BLaER1 treated with 17β-estradiol and CSF1 and Interleukin-3, amounts not matched to agents 10 nM and 100 nM (cell line): ENCODE results near the gene URM1.
"Not testable (repeated sequence)": the region's sequence is repeated elsewhere in the genome, so short reads cannot be mapped to it uniquely, and the experiment has no call there.

ENCODE experiments used
- H3K27ac ChIP-seq, 11 experiments: shearing (Covaris generic); formaldehyde crosslinking; 2 replicates each; pipeline ENCODE4 v1.8.1; 2022
- H3K27me3 ChIP-seq, 11 experiments: shearing (Covaris generic); formaldehyde crosslinking; 2 replicates each; pipeline ENCODE4 v1.8.1; 2022
- H3K36me3 ChIP-seq, 11 experiments: shearing (Covaris generic); formaldehyde crosslinking; 2 replicates each; pipeline ENCODE4 v1.8.1; 2022
- H3K4me1 ChIP-seq, 10 experiments: shearing (Covaris generic); formaldehyde crosslinking; 2 replicates each; pipeline ENCODE4 v1.8.1; 2022
- H3K4me2 ChIP-seq, 11 experiments: shearing (Covaris generic); formaldehyde crosslinking; 2 replicates each; pipeline ENCODE4 v1.8.1; 2022
- H3K4me3 ChIP-seq, 10 experiments: shearing (Covaris generic); formaldehyde crosslinking; 2 replicates each; pipeline ENCODE4 v1.8.1; 2022
- H3K9ac ChIP-seq, 11 experiments: shearing (Covaris generic); formaldehyde crosslinking; 2 replicates each; pipeline ENCODE4 v1.8.1; 2022
- H3K9me3 ChIP-seq, 11 experiments: shearing (Covaris generic); formaldehyde crosslinking; replicated peaks in 1 of 11; 2 replicates each; pipeline ENCODE4 v1.8.1; 2022
- H4K20me1 ChIP-seq, 11 experiments: shearing (Covaris generic); formaldehyde crosslinking; 2 replicates each; pipeline ENCODE4 v1.8.1; 2022
- Cebpa-rat ChIP-seq, 11 experiments: shearing (Covaris generic); IDR thresholded peaks; 2 replicates each; pipeline ENCODE4 v1.8.1; 2022

URM1 gene

DNA sequence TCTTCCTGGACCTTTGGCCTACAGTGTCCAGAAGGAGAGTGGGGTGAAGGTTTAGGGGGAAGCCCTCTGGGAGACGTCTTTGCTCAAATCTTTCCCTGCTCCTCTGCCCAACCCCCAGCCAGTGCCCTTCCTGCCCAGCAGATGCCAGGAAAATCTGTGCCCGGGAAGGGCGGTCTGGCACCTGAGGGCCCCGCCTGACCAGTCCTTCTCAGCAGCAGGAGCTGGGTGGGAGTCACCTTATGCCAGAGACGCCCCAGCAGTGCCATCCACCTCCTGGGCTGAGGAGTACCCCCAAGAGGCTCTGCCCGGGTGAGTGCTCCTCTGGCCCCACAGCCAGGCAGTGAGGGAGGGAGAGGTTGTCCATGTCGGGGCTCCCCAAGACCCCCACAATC lies 34.6 kb downstream of the URM1 start:
- no peaks in the 10 kb centered on the region for H3K27me3 ChIP-seq
- H3K4me2 ChIP-seq: no peak overlapping the region
- no peak overlapping the region for H3K4me3 ChIP-seq
- peaks cover 0 to 13% (median 6%) of the 10 kb centered on the region in 10 experiments; a peak in 11 of 20 replicates for H3K4me1 ChIP-seq
- H3K9ac ChIP-seq: peak overlapping the region in 2 of 11 experiments; percentile 17 to 19; a peak in 2 of 22 replicates
- H3K36me3 ChIP-seq: no peaks in the 10 kb centered on the region
- H3K27ac ChIP-seq: no peak overlapping the region; a peak in 1 of 22 replicates
- no peaks in the 10 kb centered on the region; a peak in 1 of 22 replicates for H4K20me1 ChIP-seq
- TF ChIP-seq Cebpa-rat (IDR thresholded peaks at IDR 0.05): no peak
- H3K9me3 ChIP-seq: no peaks in the 10 kb centered on the region

GRCh38 chr9:128406848-128407391 lies 35.7 kb downstream of the URM1 start:
- no peaks in the 10 kb centered on the region; a peak in 1 of 22 replicates for H4K20me1 ChIP-seq
- H3K4me3 ChIP-seq: no peak overlapping the region

GRCh38 chr9:128408963-128409431 lies 37.8 kb downstream of the URM1 start:
- no peaks in the 10 kb centered on the region for H4K20me1 ChIP-seq
- H3K9ac ChIP-seq: no peak overlapping the region
- no peaks in the 10 kb centered on the region for H3K9me3 ChIP-seq
- no peak overlapping the region for H3K27ac ChIP-seq
- H3K27me3 ChIP-seq: no peaks in the 10 kb centered on the region
- H3K4me1 ChIP-seq: peaks cover 0 to 35% (median 20%) of the 10 kb centered on the region in 10 experiments; a peak in 18 of 20 replicates
- TF ChIP-seq Cebpa-rat (IDR thresholded peaks at IDR 0.05): no peak
- H3K4me2 ChIP-seq: no peak overlapping the region
- H3K4me3 ChIP-seq: no peak overlapping the region
- H3K36me3 ChIP-seq: no peaks in the 10 kb centered on the region

More at GRCh38 chr9:128406848-128407391, 35.7 kb downstream of the URM1 start:
- Histone ChIP-seq H3K27me3 (no peaks in the 10 kb centered on the region), H3K4me2 (peak overlapping the region in 5 of 11 experiments; percentile 3 to 55 (median 21); a peak in 4 of 22 replicates), H3K36me3 (no peaks in the 10 kb centered on the region), H3K9me3 (no peaks in the 10 kb centered on the region), H3K27ac (no peak overlapping the region), H3K9ac (peak overlapping the region in 3 of 11 experiments; percentile 2 to 41 (median 23); a peak in 3 of 22 replicates), H3K4me1 (peaks cover 0 to 20% (median 8%) of the 10 kb centered on the region in 10 experiments; a peak in 18 of 20 replicates)
- TF ChIP-seq Cebpa-rat (IDR thresholded peaks at IDR 0.05): no peak

DNA sequence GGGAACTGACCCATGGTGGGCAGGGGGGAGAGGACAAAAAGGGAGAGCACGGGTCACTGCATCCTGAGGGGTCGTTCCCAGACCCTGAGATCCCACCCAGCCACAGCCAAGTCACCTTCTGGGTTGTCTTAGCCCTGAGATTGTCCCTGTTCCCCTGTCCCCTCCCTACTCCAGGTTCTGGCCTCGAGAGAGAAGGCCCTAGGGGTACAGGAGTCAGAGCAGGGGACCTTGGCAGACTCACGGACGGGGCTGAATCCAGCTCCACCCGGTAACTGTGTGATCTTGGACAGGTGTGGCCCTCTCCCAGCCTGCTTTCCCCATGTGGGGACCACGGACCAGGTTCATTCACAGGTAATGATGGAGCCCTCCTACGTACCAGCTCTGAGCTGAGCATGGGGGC lies 38.3 kb downstream of the URM1 start:
- H3K27me3 ChIP-seq: no peaks in the 10 kb centered on the region

GRCh38 chr9:128409978-128410377 lies 38.8 kb downstream of the URM1 start:
- Histone ChIP-seq H3K4me3 (no peak overlapping the region), H3K9ac (no peak overlapping the region), H3K4me2 (no peak overlapping the region), H3K9me3 (no peaks in the 10 kb centered on the region), H3K4me1 (peaks cover 0 to 35% (median 20%) of the 10 kb centered on the region in 10 experiments; a peak in 18 of 20 replicates), H3K36me3 (no peaks in the 10 kb centered on the region), H3K27me3 (no peaks in the 10 kb centered on the region), H4K20me1 (no peaks in the 10 kb centered on the region), H3K27ac (no peak overlapping the region)
- TF ChIP-seq Cebpa-rat (IDR thresholded peaks at IDR 0.05): no peak

More for the DNA sequence above, 38.3 kb downstream of the URM1 start:
- Histone ChIP-seq H3K4me2 (no peak overlapping the region), H4K20me1 (no peaks in the 10 kb centered on the region), H3K4me1 (peaks cover 0 to 35% (median 20%) of the 10 kb centered on the region in 10 experiments; a peak in 18 of 20 replicates), H3K4me3 (no peak overlapping the region), H3K9ac (no peak overlapping the region), H3K27ac (no peak overlapping the region), H3K36me3 (no peaks in the 10 kb centered on the region), H3K9me3 (no peaks in the 10 kb centered on the region)
- no peak for TF ChIP-seq Cebpa-rat (IDR thresholded peaks at IDR 0.05)

GRCh38 chr9:128411364-128412119 lies 40.4 kb downstream of the URM1 start:
- TF ChIP-seq Cebpa-rat (IDR thresholded peaks at IDR 0.05): no peak
- Histone ChIP-seq H3K27me3 (no peaks in the 10 kb centered on the region), H3K4me1 (peaks cover 5 to 42% (median 27%) of the 10 kb centered on the region in 10 experiments; a peak in 19 of 20 replicates), H3K4me2 (peak overlapping the region in 6 of 11 experiments; percentile 2 to 49 (median 28); a peak in 6 of 22 replicates), H3K36me3 (no peaks in the 10 kb centered on the region), H4K20me1 (no peaks in the 10 kb centered on the region), H3K9me3 (no peaks in the 10 kb centered on the region), H3K4me3 (no peak overlapping the region), H3K27ac (no peak overlapping the region), H3K9ac (0 out of 22 replicates have a peak overlapping the region, but pooled peaks of 1 of the 11 experiments have one; percentile 28)

DNA sequence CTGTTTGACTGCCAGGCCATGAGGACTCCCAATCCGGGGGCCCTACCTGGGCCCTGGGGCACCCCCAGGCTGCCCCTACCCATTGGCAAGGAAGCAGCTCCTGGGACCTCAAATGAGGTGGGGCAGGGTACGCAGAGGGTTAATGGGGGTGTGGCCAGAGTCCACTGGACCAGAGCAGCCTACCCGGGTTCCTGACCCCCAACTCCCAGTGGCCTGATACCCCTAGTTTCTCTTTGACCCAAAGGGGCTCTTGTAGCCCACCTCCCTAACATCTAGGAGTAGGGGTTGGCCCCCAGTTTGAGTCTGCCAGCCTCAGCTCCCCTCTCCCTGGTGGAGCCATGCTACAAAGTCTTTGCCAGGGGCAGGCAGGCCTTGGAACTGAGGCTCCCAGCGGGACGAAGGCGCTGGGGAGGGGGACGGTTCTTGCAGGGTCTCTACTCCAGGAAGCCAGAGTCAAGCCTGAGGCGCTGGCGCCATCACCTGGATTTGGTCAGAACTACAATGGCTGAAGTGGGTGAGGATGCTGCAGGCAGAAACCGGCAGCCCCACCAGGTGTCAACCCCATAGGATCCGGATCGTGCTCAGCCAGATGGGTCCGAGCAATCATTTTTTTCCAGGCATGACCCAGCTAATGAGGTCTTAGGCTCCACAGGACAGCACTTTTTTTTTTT lies 41.1 kb downstream of the URM1 start:
- Histone ChIP-seq H3K27ac (no peak overlapping the region), H3K27me3 (no peaks in the 10 kb centered on the region), H4K20me1 (no peaks in the 10 kb centered on the region), H3K9me3 (no peaks in the 10 kb centered on the region), H3K4me2 (peak overlapping the region in 7 of 11 experiments; percentile 9 to 49 (median 25); a peak in 8 of 22 replicates), H3K9ac (0 out of 22 replicates have a peak overlapping the region, but pooled peaks of 1 of the 11 experiments have one; percentile 28), H3K4me3 (no peak overlapping the region), H3K4me1 (peaks cover 8 to 42% (median 33%) of the 10 kb centered on the region in 10 experiments; a peak in 17 of 20 replicates), H3K36me3 (no peaks in the 10 kb centered on the region)
- no peak for TF ChIP-seq Cebpa-rat (IDR thresholded peaks at IDR 0.05)

- not testable (repeated sequence) for H3K9ac ChIP-seq, H3K27me3 ChIP-seq, H3K36me3 ChIP-seq, H3K4me3 ChIP-seq, H3K4me2 ChIP-seq, H4K20me1 ChIP-seq, H3K27ac ChIP-seq, H3K9me3 ChIP-seq
- peaks cover 8 to 48% (median 30%) of the 10 kb centered on the region in 10 experiments; a peak in 17 of 20 replicates for H3K4me1 ChIP-seq
Measured at GRCh38 chr9:128413728-128414127, 42.6 kb downstream of the URM1 start.

DNA sequence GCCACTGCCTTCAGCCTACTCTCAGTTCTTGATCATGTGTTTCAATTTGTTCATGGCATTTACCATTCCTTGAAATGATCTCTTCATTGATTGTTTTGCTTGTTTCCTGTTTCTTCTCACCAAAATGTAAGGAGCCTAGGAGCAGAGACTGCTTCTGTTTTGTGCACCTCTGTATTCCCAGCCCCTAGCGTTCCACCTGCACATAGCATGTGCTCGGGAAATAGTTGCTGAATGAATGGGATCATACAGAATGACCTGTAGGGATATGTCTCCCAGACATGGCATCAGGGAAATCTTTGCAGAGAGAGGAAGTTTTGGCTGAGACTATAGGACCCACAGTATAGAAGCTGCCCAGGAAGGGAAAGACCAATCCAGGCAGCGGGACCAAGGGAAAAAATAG lies 43.3 kb downstream of the URM1 start:
- Histone ChIP-seq H3K4me2 (no peak overlapping the region), H3K27ac (no peak overlapping the region), H4K20me1 (no peaks in the 10 kb centered on the region), H3K9me3 (no peaks in the 10 kb centered on the region), H3K9ac (no peak overlapping the region), H3K4me1 (peaks cover 12 to 55% (median 37%) of the 10 kb centered on the region in 10 experiments; a peak in 19 of 20 replicates), H3K4me3 (no peak overlapping the region), H3K36me3 (no peaks in the 10 kb centered on the region), H3K27me3 (peaks cover 8 to 9% (median 9%) of the 10 kb centered on the region in 11 experiments)
- TF ChIP-seq Cebpa-rat (IDR thresholded peaks at IDR 0.05): no peak
